ACC112 (cell line): ENCODE measurements around the gene IL20RB.
A peak's percentile ranks its signal among the peaks of the same experiment; 100 is the strongest.

Experiments
- H2AFZ ChIP-seq: fragments of 200-600 bp; sonication (generic); one replicate; pipeline ENCODE4 v1.6.0; 2017; ENCODE audit warnings: antibody characterized with exemption, low read length; ENCODE audit not compliant: unreplicated experiment
- H3K27ac ChIP-seq: fragments of 200-600 bp; sonication (generic); 2 replicates; pipeline ENCODE4 v1.5.1; 2014; ENCODE audit warnings: low read depth, mild to moderate bottlenecking, antibody characterized with exemption, low read length, moderate library complexity
- H3K27me3 ChIP-seq: fragments of 200-600 bp; sonication (generic); 2 replicates; pipeline ENCODE4 v1.6.1; 2014; ENCODE audit warnings: mild to moderate bottlenecking, antibody characterized with exemption, low read length, moderate library complexity, mixed read lengths; ENCODE audit not compliant: insufficient read depth
- H3K36me3 ChIP-seq: fragments of 200-600 bp; sonication (generic); 2 replicates; pipeline ENCODE4 v1.6.1; 2016; ENCODE audit warnings: mild to moderate bottlenecking, antibody characterized with exemption, low read length, moderate library complexity, mixed read lengths; ENCODE audit not compliant: insufficient read depth
- H3K4me1 ChIP-seq: fragments of 200-600 bp; sonication (generic); one replicate; pipeline ENCODE4 v1.6.1; 2016; ENCODE audit warnings: low read length, mixed read lengths; ENCODE audit not compliant: insufficient read depth, unreplicated experiment, control insufficient read depth
- H3K4me3 ChIP-seq: fragments of 200-600 bp; sonication (generic); 2 replicates; pipeline ENCODE4 v1.5.1; 2014; ENCODE audit warnings: mild to moderate bottlenecking, low read depth, low read length
- H3K79me2 ChIP-seq: fragments of 200-600 bp; sonication (generic); one replicate; pipeline ENCODE4 v1.6.0; 2016; ENCODE audit warnings: low read length; ENCODE audit not compliant: control insufficient read depth, unreplicated experiment, insufficient read depth

IL20RB gene

DNA sequence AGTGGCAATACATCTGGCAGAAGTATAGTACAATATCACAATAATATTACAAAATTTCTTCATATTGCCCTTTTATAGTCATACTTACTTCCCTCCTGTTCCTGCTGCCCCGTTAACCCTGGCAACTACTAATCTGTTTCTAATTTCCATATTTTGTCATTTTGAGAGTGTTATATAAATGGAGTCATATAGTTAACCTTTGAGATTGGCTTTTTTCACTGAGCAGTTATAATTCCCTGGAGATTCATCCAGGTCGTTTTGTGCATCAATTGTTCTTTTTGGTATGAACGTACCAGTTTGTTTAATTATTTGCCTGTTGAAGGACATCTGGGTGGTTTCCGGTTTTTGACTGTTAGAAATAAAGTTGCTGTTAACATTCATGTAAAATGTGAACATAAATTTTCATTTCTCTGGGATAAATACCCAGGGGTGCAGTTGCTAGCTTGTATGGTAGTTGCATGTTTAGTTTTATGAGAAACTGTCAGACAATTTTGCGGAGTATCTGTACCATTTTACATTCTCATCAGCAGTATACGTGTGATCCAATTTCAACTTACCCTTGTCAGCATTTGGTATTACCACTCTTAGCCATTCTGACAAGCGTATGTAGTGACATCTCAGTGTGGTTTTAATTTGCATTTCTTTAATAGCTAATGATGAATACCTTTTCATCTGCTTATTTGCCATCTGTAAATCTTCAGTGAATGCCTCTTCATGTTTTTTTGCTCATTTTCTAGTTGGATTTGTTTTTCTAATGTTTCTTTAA lies 32.2 kb upstream of the IL20RB start:
- peaks cover 56% of the 10 kb centered on the region for H3K79me2 ChIP-seq
- H2AFZ ChIP-seq, result no peak overlapping the region
- peaks cover 20% of the 10 kb centered on the region for H3K4me1 ChIP-seq
- no peaks in the 10 kb centered on the region for H3K27me3 ChIP-seq
- H3K36me3 ChIP-seq, result peaks cover 10% of the 10 kb centered on the region
- H3K27ac ChIP-seq, result no peak overlapping the region
- no peak overlapping the region for H3K4me3 ChIP-seq

DNA sequence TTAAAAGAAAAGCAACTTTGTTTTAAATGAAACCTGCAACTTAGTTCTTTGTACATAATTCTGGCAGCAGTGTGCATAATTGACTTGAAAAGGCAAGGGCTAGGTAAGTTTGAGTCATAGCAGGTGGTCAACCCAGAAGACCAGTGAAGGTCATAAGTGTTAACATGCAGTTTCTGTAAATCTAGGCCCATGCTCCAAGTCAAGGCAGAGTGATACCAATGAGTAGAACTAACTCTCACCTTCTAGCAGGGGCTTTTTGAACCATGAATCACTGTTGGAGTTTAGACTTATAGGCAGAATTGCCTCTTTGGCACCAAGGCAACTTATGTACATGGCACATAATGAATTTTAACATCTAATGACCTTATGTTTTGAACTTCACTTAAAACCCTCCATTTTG lies 29.5 kb upstream of the IL20RB start:
- Histone ChIP-seq H3K4me1 (peaks cover 31% of the 10 kb centered on the region), H3K27ac (no peak overlapping the region), H3K4me3 (no peak overlapping the region), H3K79me2 (peaks cover 48% of the 10 kb centered on the region), H2AFZ (no peak overlapping the region), H3K36me3 (peaks cover 6% of the 10 kb centered on the region; the same call in 1 of the 2 replicates), H3K27me3 (no peaks in the 10 kb centered on the region)

DNA sequence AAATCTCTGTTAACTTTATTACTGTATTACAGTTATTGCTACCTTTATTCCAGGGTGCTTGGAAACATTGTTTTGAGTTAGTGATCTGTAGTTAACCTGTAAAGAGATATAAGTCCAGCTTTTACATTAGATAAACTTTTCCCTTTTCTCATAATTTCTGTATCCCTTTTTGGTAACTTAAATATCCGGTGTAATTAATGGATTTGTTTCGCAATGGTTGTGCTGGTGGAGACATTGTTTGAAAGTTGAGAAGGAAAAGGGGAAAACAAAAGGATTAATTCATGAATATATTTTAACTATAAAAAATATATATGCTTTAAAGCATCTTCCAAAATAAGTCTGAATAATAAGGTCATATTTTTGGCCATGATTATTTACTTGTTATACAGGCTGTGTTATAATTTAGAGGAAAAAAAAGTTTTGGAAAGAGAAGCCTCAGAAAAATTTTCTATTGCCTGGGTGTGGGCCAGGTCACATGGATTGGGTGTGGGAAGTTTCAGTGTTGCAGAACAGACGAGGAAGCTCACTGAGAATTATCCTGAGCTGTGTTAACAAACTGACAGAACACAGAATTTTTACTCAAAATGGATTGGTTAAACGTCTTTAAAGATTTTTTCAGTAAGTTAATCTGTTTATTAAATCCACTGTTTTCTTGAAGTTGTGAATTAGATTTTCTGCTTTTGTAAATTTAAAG lies 27.7 kb upstream of the IL20RB start:
- Histone ChIP-seq H3K79me2 (peaks cover 37% of the 10 kb centered on the region), H2AFZ (no peak overlapping the region), H3K4me3 (peak overlapping the region; percentile 68), H3K4me1 (peaks cover 27% of the 10 kb centered on the region), H3K36me3 (peaks cover 6% of the 10 kb centered on the region; the same call in 1 of the 2 replicates), H3K27me3 (no peaks in the 10 kb centered on the region), H3K27ac (peak overlapping the region; percentile 62)

DNA sequence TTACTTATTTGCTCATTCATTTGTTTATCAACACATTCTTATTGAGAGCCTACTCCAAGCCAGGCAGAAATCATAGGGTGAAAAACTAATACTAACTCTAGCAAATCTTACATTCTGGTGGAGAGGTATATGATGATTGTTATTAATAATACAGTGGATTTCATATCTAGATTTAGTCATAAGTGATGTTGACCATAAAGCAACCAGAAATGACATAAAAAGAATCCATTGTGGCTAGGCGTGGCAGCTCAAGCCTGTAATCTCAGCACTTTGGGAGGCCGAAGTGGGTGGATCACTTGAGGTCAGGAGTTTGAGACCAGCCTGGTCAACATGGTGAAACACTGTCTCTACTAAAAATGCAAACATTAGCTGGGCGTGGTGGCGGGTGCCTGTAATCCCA lies 26.2 kb upstream of the IL20RB start:
- H3K27ac ChIP-seq, result peak overlapping the region; percentile 16
- peaks cover 37% of the 10 kb centered on the region for H3K79me2 ChIP-seq
- peaks cover 12% of the 10 kb centered on the region for H3K36me3 ChIP-seq
- H3K4me3 ChIP-seq, result peak overlapping the region; percentile 68
- no peaks in the 10 kb centered on the region for H3K27me3 ChIP-seq
- no peak overlapping the region for H2AFZ ChIP-seq
- H3K4me1 ChIP-seq, result peaks cover 27% of the 10 kb centered on the region

DNA sequence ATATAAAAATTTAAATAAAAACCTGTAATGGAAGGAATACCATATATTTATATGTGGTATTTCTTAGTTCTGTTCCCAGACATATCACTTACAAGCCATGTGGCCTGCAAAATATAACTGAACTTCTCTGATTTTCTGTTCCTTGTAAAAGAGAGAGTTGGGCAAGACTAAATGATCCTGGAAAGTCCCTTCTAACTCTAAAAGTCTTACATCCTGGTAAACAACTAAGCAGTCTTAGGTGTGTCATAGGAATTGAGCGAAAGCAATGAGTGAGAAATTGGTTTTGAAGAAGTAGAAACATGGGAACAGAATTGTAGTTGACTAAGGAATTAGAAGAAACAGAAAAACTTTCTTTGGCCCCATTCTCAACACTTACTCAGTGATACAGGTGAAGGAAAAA lies 25.3 kb upstream of the IL20RB start:
- no peak overlapping the region for H2AFZ ChIP-seq
- no peak overlapping the region for H3K4me3 ChIP-seq
- H3K4me1 ChIP-seq, result peaks cover 28% of the 10 kb centered on the region
- no peaks in the 10 kb centered on the region for H3K27me3 ChIP-seq
- H3K36me3 ChIP-seq, result peaks cover 19% of the 10 kb centered on the region
- peak overlapping the region; percentile 12; the same call in 1 of the 2 replicates for H3K27ac ChIP-seq
- H3K79me2 ChIP-seq, result peaks cover 39% of the 10 kb centered on the region

DNA sequence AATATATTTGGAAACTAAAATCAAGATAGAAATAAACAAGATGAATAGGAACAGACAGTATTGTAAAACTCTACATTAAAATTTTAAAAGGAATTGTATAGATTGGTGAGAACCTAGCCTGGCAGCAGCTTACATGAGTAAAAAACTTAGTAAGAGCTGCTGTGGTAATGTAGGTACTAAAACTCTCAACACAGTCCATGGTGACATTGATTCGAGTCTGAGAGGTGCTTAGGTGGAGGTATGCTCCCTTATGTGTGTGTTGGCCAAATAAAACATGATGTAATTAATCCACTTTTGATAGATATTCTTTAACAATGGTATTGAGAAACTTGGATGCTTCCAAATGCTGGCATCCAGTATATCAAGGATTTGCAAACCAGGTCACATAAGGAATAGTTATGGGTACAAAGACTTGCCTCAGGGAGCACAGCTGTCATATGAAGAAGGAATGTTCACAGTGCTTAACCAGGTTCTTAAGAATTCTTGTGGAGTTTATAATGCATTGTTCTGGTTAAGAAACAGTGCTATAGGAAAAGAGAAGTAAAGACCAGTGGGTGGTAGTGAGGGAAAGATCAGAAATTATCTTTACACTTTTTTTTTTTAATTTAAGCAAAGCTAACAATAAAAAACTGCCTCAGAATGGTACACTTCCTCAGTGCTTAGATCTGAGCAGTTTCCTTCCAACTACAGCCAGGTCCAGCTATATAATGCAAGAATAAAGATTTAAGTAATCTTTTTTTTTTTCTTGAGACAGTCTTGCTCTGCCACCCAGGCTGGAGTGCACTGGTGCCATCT lies 24.6 kb upstream of the IL20RB start:
- H3K27me3 ChIP-seq, result no peaks in the 10 kb centered on the region

DNA sequence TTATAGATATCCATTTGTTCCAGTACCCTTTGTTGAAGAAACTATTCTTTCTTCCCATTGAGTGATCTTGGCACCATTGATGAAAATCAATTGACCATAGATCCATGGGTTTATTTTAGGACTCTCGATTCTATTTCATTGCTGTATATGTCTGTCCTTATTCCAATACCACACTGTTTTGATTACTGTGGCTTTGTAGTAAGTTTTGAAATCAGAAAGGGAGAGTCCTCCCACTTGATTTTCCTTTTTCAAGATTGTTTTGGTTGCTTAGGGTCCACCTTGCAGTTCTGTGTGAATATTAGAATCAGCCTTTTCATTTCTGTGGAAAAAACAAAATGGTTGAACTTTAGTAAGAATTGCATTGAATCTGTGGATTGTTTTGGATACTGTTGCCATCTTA lies 20.6 kb upstream of the IL20RB start:
- Histone ChIP-seq H3K27me3 (no peaks in the 10 kb centered on the region), H3K36me3 (peaks cover 13% of the 10 kb centered on the region), H3K4me3 (no peak overlapping the region), H3K27ac (0 out of 2 replicates have a peak overlapping the region, but pooled peaks have one; percentile 71), H3K79me2 (peaks cover 52% of the 10 kb centered on the region), H3K4me1 (peaks cover 26% of the 10 kb centered on the region), H2AFZ (no peak overlapping the region)

More for the DNA sequence above, 24.6 kb upstream of the IL20RB start:
- Histone ChIP-seq H3K36me3 (peaks cover 19% of the 10 kb centered on the region), H2AFZ (no peak overlapping the region), H3K4me3 (no peak overlapping the region), H3K27ac (peak overlapping the region; percentile 12; the same call in 1 of the 2 replicates), H3K4me1 (peaks cover 34% of the 10 kb centered on the region), H3K79me2 (peaks cover 36% of the 10 kb centered on the region)

DNA sequence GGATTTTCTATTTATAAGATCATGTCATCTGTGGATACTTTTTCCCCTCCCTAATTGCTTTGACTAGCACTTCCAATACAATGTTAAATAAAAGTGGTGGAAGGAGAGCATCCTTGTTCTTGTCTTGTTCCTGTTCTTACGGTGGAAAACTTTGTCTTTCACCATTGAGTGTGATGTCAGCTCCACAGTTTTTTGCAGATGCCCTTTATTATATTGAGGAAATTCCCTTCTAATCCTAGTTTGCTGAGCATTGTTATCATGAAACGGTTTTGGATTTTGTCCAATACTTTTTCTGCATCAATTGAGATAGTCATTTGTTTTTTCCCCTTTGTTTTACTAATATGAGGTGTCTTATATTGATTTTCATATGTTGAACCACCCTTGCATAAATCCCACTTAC lies 19.9 kb upstream of the IL20RB start:
- peaks cover 28% of the 10 kb centered on the region for H3K4me1 ChIP-seq
- peaks cover 57% of the 10 kb centered on the region for H3K79me2 ChIP-seq
- H3K36me3 ChIP-seq, result peaks cover 13% of the 10 kb centered on the region
- no peak overlapping the region for H3K4me3 ChIP-seq
- peak overlapping the region; percentile 71 for H3K27ac ChIP-seq
- no peaks in the 10 kb centered on the region for H3K27me3 ChIP-seq
- no peak overlapping the region for H2AFZ ChIP-seq

DNA sequence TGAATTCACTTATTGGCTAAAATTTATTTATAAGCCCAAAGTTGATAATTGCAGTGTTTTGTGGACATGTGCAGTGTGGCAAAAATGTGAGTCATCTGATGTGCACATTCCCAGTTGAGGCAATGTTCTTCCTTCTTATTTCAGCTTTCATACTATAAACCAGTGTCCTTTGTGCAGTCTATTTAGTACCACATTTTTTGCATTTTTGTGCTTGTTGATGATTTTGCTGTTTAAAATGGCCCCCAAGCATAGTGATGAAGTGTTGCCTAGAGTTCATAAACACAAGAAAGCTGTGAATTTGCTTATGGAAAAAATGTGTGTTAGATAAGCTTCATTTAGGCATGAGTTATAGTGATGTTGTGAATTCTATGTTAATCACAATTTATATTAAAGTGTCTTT lies 19.4 kb upstream of the IL20RB start:
- no peak overlapping the region; the same call in 1 of the 2 replicates for H3K4me3 ChIP-seq
- H3K36me3 ChIP-seq, result peaks cover 13% of the 10 kb centered on the region
- no peaks in the 10 kb centered on the region for H3K27me3 ChIP-seq
- H3K4me1 ChIP-seq, result peaks cover 30% of the 10 kb centered on the region
- peak overlapping the region; percentile 71 for H3K27ac ChIP-seq
- H2AFZ ChIP-seq, result no peak overlapping the region
- H3K79me2 ChIP-seq, result peaks cover 57% of the 10 kb centered on the region

DNA sequence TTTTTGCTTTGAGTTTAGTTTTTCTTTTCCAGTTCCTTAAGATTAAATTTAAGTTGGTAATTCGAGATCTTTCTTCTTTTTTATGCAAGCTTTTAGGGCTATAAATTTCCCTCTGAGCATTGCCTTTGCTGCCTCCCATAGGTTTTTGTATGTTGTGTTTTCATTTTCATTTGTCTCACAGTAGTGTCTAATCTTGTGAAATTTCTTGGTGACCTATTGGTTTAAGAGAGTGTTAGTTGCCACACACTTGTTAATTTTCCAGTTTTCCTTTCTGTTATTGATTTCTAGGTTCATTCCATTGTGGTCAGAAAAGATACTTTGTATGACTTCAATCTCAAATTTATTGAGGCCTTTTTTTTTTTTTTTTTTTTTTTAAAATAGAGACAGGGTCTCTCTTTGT lies 18.3 kb upstream of the IL20RB start:
- no peak overlapping the region for H3K4me3 ChIP-seq
- no peak overlapping the region for H2AFZ ChIP-seq
- peaks cover 13% of the 10 kb centered on the region for H3K36me3 ChIP-seq
- H3K27me3 ChIP-seq, result no peaks in the 10 kb centered on the region
- H3K4me1 ChIP-seq, result peaks cover 34% of the 10 kb centered on the region
- peak overlapping the region; percentile 71; the same call in 1 of the 2 replicates for H3K27ac ChIP-seq
- peaks cover 63% of the 10 kb centered on the region for H3K79me2 ChIP-seq
